GM19240 (cell line): ENCODE measurements around the gene MYOF.
"Not testable (repeated sequence)": the region's sequence is repeated elsewhere in the genome, so short reads cannot be mapped to it uniquely, and the experiment has no call there.

ENCODE experiments used
- DNase-seq: peaks from one replicate; pipeline ENCODE4 v3.0.0; 2011; ENCODE audit warnings: low spot score; ENCODE audit not compliant: insufficient read length

The MYOF gene

GRCh38 chr10:93485690-93486089 is 3.6 kb upstream of the MYOF start:
- DNase-seq = no peak

GRCh38 chr10:93481637-93482144 is 443 bp downstream of the MYOF start:
- DNase-seq = no peak

- no peak for DNase-seq
Observed at GRCh38 chr10:93478873-93479272, 3.3 kb downstream of the MYOF start.

GRCh38 chr10:93476756-93477155 is 5.4 kb downstream of the MYOF start:
- DNase-seq = no peak

- no peak for DNase-seq
Observed at GRCh38 chr10:93475871-93476270, 6.3 kb downstream of the MYOF start.

GRCh38 chr10:93475227-93475626 is 6.9 kb downstream of the MYOF start:
- no peak for DNase-seq

- no peak for DNase-seq
Observed at GRCh38 chr10:93473804-93474472, 8.2 kb downstream of the MYOF start.

GRCh38 chr10:93473161-93473560 is 9.0 kb downstream of the MYOF start:
- DNase-seq = no peak

- DNase-seq = no peak
Observed at GRCh38 chr10:93471110-93471651, 11.0 kb downstream of the MYOF start.

GRCh38 chr10:93469454-93469853 is 12.7 kb downstream of the MYOF start:
- DNase-seq = no peak

- no peak for DNase-seq
Observed at GRCh38 chr10:93468461-93469213, 13.5 kb downstream of the MYOF start.

- not testable (repeated sequence) for DNase-seq
Observed at GRCh38 chr10:93467635-93468034, 14.5 kb downstream of the MYOF start.

GRCh38 chr10:93465806-93466675 is 16.1 kb downstream of the MYOF start:
- DNase-seq = no peak

- DNase-seq = no peak
Observed at GRCh38 chr10:93464776-93465388, 17.3 kb downstream of the MYOF start.

- DNase-seq = no peak
Observed at GRCh38 chr10:93463723-93464476, 18.2 kb downstream of the MYOF start.

- DNase-seq = no peak
Observed at GRCh38 chr10:93462881-93463280, 19.3 kb downstream of the MYOF start.

- DNase-seq = no peak
Observed at GRCh38 chr10:93462371-93462770, 19.8 kb downstream of the MYOF start.

GRCh38 chr10:93461807-93462178 is 20.3 kb downstream of the MYOF start:
- DNase-seq = no peak

GRCh38 chr10:93461109-93461806 is 20.9 kb downstream of the MYOF start:
- DNase-seq = no peak

- no peak for DNase-seq
Observed at GRCh38 chr10:93459466-93459865, 22.7 kb downstream of the MYOF start.
